Amniotic epithelial cell (primary cell): Measurements from ENCODE around the gene CCDC97.
"Not testable (repeated sequence)": the region's sequence is repeated elsewhere in the genome, so short reads cannot be mapped to it uniquely, and the experiment has no call there.

Experiments used
- DNase-seq: peaks from one replicate; pipeline ENCODE4 v3.0.0-alpha.2; 2010; ENCODE audit warnings: low read depth

The CCDC97 gene

DNA sequence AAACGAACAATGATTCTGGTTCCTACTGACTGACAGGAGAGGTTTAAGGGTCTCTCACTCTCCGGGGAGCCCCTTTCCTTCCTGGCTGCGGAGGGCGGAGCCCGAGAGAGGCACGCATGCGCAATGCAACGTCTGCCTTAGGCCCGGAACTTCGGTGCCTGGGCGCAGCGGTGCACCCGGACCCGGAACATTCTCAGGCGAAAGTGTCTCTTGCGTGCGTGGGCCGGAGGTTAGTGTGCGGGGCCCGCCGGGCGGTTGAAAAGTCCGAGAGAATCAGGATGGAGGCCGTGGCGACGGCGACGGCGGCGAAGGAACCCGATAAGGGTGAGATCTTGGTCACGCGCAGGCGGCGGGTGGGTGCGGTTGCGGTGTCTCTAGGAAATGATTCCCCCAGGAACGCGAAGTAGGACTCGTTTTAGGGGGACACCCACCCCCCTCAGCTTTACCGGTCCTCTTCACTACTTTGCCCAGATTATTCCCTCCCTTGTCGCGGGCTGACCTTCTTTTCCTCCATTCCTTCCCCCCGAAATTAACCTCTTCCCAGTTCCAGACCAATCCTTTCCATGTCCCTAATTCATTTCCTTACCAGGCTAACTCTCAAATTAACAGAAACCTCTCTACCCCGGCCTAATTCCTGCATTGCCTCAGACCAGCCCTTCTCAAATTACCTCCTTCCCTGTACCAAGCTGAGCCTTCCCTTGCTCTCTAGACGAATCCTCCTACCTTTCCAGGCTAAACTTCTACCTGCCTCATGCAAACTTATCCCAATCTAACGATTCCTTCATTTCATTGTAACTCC, at the start of gene CCDC97:
TSS of gene CCDC97 (plus strand) at position 140 of the 799 bp plus-strand sequence. CDS start at position 279, 139 bp downstream.
- DNase-seq: peak; percentile 82

GRCh38 chr19:41261474-41262190, 48.3 kb upstream of the CCDC97 start:
- DNase-seq: peak; percentile 16

DNA sequence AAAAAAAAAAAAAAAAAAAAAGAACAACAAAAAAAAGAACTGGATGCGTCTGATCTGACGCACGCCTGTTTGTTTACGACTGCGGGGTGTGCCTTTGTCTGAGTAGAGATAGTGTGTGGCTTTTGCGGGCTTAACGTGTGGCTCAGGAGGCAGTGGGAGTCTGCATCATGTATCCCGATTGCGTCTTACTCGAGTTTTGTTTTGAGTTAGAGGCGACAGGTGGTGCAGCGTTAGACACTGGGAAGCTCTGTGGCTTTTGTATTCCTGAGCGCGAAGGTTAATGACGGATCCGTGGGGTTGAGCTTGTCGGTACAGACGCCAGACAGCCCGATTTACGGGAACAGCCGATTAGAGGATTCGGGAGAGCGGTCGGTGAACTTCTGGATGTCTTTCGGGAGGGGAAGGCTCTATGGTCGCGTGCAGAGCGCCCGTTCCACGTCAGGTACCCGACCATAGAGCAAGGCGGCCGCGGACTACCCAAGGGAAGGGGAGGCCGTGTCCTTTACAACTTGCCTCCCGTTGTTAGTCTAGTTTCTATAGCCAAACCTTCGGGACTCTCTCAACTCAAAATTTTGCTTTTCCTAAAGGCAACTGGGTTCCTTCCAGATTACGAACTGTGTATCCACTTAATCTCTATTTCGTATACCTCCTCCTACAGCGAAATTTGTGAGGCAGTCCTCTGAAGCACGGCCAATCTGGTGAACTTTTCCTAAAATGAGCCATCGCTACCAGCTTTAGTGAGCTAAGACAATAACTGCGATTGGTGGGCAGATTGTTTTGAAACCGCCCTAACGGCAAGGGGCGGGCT, 46.7 kb upstream of the CCDC97 start:
- DNase-seq: peak; percentile 93

- DNase-seq: peak; percentile 100
Observed at GRCh38 chr19:41263850-41264580, 46.0 kb upstream of the CCDC97 start, which contains the start of gene HNRNPUL1. HNRNPUL1 (plus strand) TSS chr19:41264372; CDS start chr19:41264504, 132 bp downstream.

DNA sequence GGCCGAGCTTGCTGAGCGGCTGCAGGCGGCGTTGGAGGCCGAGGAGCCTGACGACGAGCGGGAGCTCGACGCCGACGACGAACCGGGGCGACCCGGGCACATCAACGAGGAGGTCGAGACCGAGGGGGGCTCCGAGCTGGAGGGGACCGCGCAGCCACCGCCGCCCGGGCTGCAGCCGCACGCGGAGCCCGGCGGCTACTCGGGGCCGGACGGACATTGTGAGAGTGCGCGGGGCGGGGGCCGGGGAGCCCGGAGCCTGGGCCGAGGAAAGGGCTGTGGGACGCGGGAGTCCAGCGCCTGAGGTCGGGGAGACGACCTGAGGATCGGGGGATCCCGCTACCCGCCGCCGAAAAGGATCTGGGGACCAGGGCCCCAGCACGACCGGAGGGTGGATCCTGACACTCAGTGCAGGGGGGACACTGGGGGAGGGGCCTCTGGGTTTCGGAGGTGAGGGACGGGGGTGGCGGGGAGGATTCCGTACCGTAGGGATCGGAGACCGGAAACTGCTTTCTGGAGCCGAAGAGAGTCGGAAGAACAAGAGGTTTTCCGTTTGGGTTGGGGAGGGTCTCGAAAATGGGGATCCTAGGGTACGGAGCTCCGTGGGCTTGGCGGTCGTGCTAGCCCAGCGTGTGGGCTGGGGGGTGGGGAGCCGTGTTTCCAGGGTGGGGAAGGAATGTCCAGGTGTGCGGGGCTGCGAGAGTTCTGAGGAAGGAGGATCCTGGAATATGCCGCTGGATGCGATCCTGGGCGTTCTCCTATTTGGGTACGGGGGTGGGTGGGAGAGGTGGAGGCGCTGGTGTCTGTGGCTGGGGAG, 45.2 kb upstream of the CCDC97 start:
- peak; percentile 33 for DNase-seq

DNA sequence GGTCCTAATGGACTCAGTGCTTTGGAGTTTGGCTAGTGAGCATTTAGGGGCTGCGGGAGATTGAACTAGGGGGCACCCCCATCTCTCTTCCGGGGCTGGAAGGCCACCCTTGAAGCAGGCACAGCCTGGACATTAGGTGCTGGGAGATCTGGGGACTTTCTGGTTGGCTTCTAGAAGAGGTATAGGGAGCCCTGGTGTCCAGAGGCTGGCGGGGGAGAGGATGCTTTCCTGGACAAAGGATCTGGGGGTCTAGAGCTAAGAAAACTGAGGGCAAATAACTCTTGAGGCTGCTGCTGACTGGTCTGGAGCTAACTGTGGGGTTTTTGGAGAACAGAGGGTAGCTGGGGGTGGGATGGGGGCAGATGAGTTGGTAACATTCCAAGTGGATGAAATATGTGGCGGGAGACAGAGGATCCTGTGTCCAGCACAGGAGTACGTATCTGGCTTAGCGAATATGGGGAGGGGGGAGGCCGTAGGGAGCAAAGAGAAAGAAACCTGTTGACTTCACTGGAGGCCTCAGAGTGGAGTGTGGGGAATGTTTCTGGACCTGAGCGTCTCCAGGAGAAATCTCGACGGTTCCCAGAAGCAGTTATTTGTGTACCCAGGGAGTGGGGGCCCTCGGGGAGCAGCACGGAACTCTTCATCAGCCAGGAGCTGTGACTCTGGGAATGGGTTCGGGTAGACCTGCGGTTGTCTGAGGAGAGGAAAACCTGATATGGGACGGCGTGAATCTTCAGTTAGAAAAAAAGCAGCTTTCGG, 44.4 kb upstream of the CCDC97 start:
- DNase-seq: peak; percentile 57

GRCh38 chr19:41269055-41269454, 40.9 kb upstream of the CCDC97 start:
- no peak for DNase-seq

GRCh38 chr19:41269571-41269970, 40.4 kb upstream of the CCDC97 start:
- DNase-seq: no peak

GRCh38 chr19:41273076-41273475, 36.9 kb upstream of the CCDC97 start:
- no peak for DNase-seq

DNA sequence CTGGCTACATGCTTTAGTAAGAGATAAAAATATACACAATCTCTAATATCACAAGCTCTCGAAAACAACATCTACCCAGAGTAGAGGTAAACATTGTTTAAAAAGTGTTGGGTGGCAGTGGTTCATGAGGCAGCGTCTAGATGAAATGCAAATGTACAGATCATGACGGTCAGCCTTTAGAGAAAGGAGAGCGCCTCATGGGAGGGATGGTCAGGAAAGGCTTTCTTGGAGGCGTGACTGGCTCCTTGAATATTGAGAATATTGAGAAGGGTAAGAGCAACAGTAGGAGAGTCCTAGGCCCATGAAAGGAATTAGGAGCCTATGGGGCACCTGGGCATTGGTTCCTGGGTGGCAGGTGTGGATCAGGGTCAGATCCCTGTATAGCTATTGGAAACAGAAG, 35.2 kb upstream of the CCDC97 start:
- DNase-seq: no peak

DNA sequence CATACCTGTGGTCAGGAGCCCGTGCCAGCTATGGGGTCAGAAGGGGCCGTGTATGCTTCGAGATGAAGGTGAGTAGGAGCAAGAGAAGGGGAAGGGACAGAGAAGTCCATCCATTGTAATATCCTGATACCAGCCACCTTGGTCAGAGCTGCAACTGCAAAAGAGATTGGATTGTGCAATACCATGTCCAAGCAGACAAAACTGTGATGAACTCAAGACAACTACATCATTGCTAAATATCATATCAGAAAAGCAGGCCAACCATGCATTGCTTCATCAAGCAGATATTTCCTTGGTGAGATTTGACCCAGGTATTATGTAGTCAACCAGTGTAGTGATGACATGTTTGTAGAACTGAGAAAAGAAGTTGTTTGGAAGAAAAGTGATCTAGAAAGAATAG, 33.7 kb upstream of the CCDC97 start:
- DNase-seq: peak; percentile 97

DNA sequence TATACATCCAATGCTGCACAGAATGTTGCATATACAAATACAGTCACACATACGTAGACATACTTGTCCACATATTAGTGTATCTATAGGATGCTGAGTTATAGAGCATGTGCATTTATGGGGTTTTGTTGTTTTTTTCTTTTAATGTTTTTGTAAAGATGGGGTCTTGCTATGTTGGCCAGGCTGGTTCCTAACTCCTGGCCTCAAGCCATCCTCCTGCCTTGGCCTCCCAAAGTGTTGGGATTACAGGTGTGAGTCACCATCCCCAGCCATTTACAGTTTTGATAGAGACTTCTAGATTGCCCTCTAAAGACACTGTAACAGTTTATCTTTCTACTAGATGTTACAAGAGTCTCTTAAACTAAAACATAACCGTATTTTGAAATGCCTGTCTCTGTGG, 31.5 kb upstream of the CCDC97 start:
- no peak for DNase-seq

DNA sequence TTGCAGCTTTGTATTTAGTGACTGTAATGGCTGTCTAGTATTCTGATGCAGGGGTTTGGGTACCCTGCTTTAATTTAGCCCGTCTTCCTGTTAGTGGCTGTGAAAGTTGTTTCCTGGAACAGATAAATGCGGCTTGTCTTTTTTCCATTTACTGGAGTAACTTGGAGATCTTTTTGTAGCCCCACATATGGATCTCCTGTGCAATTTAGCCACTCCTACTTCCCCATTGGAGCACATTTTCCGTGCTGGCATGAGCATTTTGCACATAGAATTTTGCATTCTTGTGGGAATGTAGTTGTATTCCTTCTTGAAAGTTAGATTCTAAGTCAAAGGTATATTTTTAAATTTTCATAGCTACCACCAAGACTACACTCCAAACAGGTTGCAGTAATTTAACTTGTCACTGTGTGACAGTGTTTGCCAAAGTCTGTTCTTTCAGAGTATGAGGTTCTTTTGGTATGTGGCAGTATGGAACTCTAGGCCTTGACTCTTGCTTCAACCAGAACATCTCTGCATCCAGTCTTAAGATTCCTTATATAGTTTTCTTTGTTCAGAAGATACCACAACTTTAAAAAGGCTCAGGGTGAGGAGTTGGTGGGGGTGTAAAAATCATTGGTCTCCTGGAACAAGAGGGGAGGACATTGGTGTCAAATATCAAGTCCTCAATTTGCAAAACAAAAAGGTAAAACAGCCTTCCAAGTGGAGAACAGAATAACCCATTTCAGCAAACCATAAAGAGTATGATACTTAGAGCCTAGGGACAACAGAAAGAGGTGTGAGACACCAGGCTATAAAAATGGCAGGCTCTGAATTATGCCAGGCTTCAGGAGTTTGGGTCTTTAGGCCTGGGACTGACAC, 21.1 kb upstream of the CCDC97 start:
- no peak for DNase-seq

- DNase-seq: not testable (repeated sequence)
Observed at GRCh38 chr19:41289814-41290213, 20.2 kb upstream of the CCDC97 start.

- no peak for DNase-seq
Observed at GRCh38 chr19:41294393-41294792, 15.6 kb upstream of the CCDC97 start.

- DNase-seq: no peak
Observed at GRCh38 chr19:41295499-41295898, 14.5 kb upstream of the CCDC97 start.

DNA sequence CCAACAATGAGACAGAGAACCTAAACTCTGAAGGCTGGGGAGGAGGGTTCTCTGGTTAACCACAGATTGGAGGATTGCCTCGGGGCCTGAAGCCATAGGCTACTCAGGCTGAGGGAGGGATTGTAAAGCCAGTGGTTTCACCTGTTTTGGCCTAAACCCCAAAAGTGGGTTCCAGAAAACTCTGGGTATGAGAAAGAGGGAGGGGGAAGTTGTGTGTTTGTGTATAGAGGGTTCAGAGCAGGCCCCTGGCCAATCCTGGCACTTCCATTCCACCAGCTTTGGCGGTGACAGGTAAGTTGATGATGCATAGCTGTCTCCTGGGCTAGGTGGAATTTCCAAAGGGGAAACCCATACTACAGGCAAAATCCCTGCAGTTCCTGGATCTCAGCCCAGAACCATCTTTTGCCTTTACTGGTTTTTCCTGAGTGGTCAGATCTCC, 13.5 kb upstream of the CCDC97 start:
- DNase-seq: no peak

DNA sequence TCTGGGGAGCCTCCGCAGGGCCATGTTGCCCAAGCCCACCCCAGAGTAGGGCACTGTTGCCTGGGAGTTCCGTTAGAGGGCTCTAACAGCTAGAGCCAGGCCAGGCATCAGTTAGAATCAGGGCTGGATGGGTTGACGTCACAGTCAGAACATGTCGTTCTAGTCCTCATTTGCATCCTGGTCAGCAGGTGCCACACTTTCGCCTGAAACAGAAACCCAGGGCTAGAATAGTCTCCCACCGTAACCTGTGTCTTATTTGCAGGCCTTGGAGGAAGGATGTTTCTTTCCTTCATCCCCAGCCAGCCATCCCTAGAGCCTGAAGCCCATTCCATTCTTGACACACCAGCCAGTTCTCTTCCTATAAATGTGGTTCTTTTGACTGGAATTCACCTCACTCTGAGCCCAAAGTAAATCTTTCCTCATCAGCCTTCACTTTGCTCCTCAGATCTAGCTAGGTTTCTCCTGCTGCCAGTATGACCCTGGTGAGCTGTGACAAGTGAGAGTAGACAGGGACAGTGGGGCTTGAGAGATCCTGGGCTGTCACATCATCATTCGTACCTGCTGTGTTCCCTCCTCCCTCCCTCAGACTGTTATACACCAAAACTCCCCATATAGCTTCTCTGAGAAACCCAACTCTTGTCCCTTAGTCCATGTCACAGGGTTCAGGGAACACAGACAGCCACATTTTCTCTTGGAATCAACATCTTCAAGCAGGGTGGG, 12.2 kb upstream of the CCDC97 start:
- no peak for DNase-seq
